CD4-positive, alpha-beta T cell treated with Interleukin-10 for 1 hour (primary cell): Measurements from ENCODE around the gene COPS3.

Source experiments
- DNase-seq: peaks from one replicate; pipeline ENCODE4 v3.0.0-alpha.2; 2020

COPS3 gene

GRCh38 chr17:17280613-17281549 is at the start of gene COPS3:
COPS3 (minus strand) TSS chr17:17281246; CDS start chr17:17281186, 60 bp downstream.
- peak; percentile 97 for DNase-seq

DNA sequence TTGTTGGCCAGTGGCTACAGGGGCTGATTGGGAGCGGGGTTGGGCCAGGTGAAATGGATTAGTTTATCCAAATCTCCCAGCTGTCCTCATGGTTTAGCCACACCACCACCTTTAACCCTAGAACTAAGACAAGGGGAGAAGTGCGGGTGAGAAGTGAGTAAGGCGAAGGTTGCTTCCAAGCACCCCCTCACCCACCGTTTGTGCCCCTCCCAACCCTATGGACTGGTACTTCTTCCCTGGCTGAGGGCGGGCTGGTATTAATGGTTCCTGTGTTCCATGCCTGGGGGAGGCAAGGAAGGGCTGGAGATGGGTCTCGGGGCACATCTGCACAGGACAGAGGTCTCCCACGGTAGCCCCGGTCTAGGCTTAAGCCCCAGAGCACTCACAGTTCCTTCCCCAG is 47.2 kb upstream of the COPS3 start:
- no peak for DNase-seq

DNA sequence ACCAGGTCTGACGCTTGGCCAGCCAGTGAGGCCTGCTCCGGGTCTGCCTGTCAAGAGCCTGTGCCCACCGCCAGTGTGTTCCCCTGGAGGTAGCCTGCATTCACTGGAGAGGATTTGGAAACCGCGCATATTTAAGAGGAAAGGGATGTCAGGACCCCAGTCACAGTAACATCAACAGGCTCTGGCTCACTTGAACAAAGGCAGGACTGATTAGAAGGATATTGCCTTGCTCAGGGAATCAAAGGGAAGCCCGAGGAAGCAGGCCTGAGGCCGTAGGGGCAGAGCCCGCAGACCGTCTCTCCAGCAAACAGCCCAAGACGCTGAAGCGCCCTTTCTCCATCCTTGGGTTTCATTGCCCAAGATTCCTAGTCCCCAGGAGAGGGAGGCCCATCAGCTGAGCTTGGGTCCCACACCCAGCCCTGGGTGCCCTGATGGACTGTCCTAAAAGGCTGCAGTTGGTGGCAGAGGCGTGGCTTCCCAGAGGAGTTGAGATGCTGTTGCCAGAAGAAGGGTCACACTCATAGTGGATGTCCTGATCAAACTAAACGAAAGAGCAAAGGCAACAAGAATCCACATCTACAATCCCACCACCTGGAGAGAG is 45.3 kb upstream of the COPS3 start:
- DNase-seq = no peak

- no peak for DNase-seq
Observed at GRCh38 chr17:17325816-17326215, 44.8 kb upstream of the COPS3 start.

DNA sequence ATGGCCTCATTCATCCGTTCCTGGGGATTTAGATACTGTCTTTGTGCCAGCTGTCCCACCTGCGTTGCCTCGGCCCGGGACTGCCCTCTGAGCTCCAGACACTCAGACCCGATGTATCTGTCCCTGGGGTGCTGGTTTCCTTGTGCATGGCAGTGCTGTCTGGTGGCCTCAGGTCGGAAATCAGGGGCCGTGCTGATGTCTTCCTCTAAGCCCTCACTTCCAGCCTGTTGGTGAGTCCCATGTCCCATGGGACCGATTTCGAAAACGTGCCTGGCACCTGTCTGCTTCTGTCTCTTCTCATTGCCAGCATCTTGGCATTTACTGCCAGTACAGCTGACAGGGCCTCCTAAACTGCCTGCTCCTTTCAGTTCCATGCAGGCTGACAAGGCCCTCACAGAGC is 44.2 kb upstream of the COPS3 start:
- DNase-seq = no peak

DNA sequence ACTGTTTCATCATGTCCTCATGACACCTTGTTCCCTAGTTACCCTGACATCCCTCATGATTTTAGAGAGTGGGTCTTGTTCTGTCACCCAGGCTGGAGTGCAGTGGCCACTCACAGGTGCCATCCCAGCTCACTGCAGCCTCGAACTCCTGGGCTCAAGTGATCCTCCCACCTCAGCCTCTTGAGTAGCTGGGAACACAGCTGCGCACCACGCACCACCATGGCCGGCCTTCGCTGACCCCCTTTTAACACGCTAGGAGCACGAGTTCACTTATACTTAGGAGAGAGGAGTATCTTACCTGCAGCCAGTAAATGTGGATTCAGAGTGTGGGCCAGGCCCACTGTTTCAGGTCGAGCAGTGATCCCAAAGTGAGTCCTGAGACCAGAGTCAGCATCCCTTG is 43.6 kb upstream of the COPS3 start:
- no peak for DNase-seq

GRCh38 chr17:17322516-17323510 is 41.8 kb upstream of the COPS3 start:
- no peak for DNase-seq

DNA sequence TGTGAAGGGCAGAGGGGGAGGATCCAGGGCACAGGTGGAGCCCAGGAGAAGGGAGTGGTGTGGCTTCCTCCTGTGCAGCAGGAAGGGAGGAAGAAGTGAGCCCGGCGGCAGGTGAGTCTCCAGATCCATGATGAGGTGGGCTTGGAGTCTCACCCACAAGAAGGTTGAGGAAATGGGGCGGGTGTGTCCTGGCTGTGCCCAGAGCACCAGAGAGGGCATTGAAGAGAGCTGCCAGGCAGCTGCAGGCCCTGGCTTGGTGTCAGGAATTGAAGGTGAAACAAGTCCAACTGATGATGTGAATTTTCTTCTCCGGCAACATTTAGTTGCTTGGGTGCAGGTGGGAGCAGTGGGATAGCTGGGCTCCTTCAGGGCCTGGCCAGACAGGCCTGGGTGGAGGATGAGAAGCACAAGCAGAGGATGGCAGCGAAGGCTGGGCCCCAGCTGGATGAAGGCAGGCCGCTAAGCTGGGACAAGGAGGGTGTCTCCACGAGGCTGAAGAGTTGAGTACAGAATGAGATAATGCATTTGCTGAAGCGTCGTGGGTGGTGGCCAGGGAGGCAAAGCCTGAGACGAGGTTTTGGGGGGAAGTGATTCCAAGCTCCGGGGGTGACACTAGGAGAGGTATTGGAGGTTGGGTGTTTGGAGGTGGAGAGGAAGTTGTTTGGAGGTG is 40.4 kb upstream of the COPS3 start:
- DNase-seq = no peak

DNA sequence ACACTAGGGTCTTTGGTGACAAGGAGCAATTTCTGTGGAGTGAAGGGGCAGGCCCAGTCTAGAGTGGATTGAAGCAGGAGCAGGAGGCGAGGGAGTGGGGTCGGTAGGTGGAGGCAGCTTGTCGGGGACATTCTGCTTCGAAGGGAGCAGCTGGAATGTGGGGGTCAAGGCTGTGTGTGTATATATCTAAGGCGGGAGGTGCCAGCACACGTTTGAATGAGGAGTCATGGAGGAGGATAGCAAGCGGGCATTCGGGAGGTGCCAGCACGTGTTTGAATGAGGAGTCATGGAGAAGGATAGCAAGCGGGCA is 39.8 kb upstream of the COPS3 start:
- no peak for DNase-seq

DNA sequence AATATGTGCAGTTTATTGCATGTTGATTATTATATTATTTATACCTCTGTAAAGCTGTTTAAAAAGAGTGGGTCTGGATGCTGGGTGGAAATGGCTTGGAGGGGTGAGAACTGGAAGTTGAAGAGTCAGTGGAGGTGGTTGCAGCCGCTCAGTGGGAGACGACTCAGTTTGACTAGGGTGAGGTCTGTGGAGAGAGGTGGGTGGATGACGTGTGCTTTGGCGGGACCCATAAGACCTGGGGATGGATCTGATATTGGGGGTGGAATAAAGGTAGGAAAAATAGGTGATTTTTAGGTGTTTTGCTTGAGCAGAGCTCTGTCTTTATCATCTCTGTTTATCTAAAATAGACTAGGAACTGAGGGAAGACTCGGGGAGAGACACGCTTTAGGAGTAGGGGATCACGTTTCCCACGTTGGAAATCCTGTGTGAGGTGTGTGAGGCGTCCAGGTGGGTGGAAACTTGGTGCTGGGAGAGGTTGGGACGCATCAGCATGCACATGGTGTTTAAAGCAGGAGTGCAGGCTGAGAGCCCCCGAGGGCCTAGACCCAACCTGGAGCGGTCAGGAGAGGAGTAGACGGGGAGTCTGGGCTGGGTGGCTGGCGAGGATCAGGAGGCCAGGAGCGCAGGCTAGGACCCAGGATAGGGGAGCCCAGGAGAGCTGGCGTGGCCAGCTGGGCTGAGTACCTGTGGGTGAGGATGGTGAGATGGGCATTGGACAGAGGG is 39.3 kb upstream of the COPS3 start:
- DNase-seq = no peak

DNA sequence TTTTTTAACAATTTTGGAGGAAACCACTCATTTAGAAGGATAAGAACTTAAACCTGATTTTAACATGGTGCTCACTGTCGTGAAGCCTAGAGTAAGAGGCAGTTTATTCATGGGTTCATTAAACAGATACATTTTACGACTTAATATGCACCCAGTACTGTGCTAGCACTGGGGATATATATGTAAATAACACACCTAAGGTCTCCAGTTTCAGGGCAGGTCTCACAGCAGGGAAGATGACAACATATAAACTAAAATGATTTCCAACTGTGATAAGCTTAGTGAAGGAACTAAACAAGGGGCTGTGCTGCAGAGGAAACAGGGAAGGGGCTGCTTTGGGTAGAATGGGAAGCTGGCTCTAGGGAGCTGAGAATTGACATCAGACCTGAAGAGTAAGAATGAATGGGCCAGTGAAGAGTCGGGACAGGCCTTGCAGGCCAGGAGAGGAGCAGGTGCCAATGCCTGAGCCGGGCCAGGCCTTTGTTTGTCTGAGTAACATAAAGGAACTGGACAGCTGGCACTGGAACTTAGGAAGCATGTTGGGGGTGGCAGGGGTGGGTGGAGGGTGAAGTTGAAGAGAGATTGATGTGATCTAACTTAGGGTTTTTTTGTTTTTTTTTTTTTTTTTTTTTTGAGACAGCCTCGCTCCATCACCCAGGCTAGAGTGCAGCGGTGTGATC is 34.2 kb upstream of the COPS3 start:
- no peak for DNase-seq

GRCh38 chr17:17314501-17315071 is 33.5 kb upstream of the COPS3 start:
- no peak for DNase-seq

DNA sequence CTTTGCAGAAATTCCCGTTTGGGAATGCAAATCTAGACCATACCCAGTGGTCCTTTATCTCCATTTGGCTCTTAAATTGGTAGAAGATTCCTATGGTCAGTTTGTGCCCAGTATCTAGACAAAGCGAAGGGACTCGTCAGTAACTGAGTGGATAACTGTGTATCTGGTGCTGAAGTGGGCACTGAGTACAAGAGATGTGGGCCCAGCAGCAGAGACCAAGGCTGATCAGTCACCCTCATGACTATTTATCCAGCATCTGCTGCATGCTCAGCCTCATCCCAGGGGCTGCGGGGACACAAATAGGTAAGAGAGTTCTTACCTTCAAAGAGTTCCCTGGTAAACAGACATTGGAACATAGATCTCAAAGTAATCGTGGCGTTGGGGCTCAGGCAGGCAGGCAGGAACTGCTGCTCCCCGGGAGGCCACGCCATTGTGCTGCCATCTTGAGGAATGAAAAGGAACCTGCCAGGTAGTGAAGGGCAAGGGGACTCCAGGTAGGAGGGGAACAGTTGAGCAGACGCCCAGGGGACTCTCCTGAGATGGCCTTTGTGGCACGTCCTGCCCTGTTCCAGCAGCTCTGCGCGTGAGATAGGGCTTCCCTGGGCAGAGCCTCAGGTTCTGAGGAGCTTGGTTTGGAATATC is 32.4 kb upstream of the COPS3 start:
- peak; percentile 83 for DNase-seq

- no peak for DNase-seq
Observed at GRCh38 chr17:17309356-17309755, 28.3 kb upstream of the COPS3 start.

GRCh38 chr17:17305281-17305801 is 24.3 kb upstream of the COPS3 start:
- DNase-seq = peak; percentile 74

GRCh38 chr17:17304521-17304985 is 23.5 kb upstream of the COPS3 start:
- DNase-seq = peak; percentile 73

GRCh38 chr17:17303847-17304490 is 22.9 kb upstream of the COPS3 start:
- DNase-seq = no peak

DNA sequence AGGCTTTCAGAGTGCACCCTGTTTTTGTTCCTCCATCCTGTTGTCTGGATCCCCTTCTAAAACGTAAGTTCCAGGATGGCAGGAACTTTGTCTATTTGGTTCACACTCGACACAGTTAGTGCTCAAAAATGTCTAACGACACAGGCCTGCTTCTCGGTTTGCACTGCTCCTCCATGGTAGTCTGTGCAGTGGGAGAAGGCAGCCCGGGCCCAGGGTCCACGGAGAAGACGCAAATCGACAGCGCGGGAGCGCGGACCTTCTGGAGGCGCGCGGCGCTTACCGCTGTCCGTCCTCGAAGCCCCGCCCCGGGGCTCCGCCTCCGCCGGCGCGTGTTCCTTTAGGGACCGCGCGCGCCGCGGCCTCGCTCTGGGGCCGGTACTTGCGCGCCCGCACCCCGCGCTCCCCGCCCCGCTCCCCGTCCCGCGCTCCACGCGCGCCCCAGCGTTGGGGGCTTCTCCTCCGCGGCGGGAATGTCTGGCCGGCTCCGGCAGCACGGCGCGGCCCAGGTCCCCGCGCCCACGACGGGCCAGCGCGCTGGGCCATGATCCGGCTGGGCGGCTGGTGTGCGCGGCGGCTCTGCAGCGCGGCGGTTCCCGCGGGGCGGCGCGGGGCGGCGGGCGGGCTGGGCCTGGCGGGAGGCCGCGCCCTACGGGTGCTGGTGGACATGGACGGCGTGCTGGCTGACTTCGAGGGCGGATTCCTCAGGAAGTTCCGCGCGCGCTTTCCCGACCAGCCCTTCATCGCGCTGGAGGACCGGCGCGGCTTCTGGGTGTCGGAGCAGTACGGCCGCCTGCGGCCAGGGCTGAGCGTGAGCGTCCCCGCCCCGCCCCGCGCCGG is 22.2 kb upstream of the COPS3 start, which contains the start of gene NT5M:
NT5M (plus strand) TSS at position 364 of the 837 bp plus-strand sequence; CDS start at position 542, 178 bp downstream.
- DNase-seq = peak; percentile 69
